GM12875 (cell line): ENCODE data around the gene BCAS1.

Experiments used
- H3K4me3 ChIP-seq: one replicate; pipeline ENCODE4 v1.5.1; 2011; ENCODE audit warnings: low read depth, low read length, control low read depth
- CTCF ChIP-seq: IDR thresholded peaks from 2 replicates; pipeline ENCODE4 v1.5.1; 2011; ENCODE audit warnings: low read depth, mild to moderate bottlenecking, control low read depth, inconsistent platforms, low read length, moderate library complexity, borderline replicate concordance; ENCODE audit not compliant: insufficient read depth

Gene BCAS1

DNA sequence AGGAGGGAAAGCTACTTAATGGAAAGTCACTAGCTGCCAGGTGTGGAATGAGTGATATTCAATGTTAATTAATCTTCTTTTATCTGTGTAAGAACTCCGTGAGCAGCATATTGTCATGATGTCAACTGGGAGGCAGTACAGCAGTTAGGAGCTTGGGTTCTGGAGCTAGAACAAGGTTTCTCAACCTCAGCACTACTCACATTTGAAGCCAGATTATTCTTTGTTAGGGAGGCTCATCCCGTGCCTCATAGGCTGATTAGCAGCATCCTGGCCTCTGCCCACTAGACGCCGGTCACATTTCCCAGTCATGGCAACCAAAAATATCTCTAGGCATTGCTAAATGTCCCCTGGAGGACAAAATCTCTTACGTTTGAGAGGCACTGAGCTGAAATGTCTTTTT lies 41.2 kb downstream of the BCAS1 start:
- TF ChIP-seq CTCF: no peak
- H3K4me3 ChIP-seq: no peak overlapping the region

DNA sequence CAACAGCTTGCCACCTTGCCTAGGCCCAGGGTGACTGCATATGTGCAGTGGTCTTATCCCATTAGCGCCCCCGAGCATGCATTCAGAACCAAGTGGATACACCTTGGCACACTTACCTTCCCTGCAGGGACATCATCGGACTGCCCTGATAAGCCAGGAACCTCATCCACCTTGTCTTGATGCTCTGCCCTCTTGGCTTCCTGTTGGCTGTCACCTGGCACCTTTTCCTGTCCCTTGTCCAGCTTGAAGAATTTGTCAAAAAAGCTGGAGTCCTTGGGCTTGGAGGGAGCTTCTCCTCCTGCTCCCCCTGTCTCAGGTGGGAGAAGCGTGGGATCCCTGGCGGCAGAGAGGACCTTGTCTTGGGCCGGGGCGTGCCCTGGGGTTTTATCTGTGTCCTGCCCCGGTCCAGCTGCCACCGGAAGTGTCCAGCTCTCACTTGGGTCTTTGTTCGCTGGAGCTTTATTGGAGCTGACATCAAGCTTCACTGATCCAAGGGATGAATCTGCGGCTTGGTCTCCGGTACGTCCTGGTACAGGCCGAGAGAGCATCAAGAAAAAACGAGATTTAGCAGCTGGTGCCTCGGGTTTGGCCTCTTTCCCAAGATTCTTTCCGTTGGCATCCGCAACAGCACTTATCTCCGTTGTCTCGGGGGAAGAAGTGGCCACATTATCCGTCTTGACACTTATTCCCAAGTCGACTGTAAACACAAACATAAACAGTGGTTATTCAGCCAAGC lies 42.0 kb downstream of the BCAS1 start:
- H3K4me3 ChIP-seq: no peak overlapping the region
- TF ChIP-seq CTCF: no peak

DNA sequence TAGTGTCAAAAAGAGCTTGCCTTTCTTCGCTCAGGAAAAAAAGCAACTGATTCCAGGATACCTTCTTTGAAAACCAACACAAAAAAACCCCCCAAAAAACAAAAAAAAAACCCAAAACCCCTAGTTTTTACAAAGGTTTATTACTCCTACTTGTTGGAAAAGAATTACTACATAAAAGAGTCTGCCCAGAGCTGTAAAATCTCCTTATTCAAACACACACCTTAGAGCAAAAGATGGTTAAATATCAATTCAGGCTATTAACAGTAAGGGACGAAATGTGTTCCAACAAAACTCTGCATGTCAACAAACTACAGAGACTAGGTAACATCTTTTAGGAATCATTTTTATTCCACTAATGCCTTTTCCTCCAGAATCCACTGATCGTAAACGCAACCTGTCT lies 42.7 kb downstream of the BCAS1 start:
- H3K4me3 ChIP-seq: no peak overlapping the region
- TF ChIP-seq CTCF: no peak

GRCh38 chr20:54026295-54027064 lies 43.9 kb downstream of the BCAS1 start:
- no peak overlapping the region for H3K4me3 ChIP-seq
- TF ChIP-seq CTCF: no peak

- no peak overlapping the region for H3K4me3 ChIP-seq
- no peak for TF ChIP-seq CTCF
Measured at GRCh38 chr20:54025251-54025771, 45.1 kb downstream of the BCAS1 start.

DNA sequence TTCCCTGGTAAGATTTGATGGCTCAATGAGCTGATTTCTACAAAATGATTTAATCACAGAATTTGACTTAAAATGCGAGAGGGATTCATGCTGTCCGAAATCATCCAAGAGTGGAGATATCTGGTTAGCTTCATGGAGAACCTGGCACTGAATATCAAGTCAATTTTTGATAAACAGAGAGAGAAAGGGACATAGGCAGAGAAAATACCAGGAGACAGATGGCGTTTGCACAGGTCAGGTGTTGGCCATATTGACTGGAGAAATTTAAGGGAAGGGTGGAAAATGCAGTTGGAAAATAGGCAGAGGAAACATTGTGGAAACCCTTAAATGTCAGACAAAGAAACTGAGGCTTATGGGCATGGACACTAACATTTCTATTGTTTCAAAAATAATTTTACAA lies 47.0 kb downstream of the BCAS1 start:
- TF ChIP-seq CTCF: no peak
- no peak overlapping the region for H3K4me3 ChIP-seq
